Calu3 (cell line): ENCODE results near the gene DPEP2. TPM values are rescaled to one million over a fixed set of nuclear protein-coding genes. Genes with fewer than 3 reads are reported as not detected.
"Not testable (repeated sequence)": the region's sequence is repeated elsewhere in the genome, so short reads cannot be mapped to it uniquely, and the experiment has no call there.

Experiments used
- BruUV-seq: library from RNA; stranded (reverse); fragments of 400-500 nt; replicated peaks from 2 replicates; lab custom pipeline; 2021; lab: Mats Ljungman, UMichigan
- CTCF ChIA-PET: fragments of 300-600 bp; sonication (Branson Sonifier 250); formaldehyde crosslinking; loops from one replicate; lab custom pipeline; 2022; ENCODE audit warnings: antibody characterized with exemption; lab: Charles Lee
- DNase-seq: peaks from one replicate; pipeline ENCODE4 v3.0.0; 2022
- H3K27ac Mint-ChIP-seq: one replicate; pipeline ENCODE4 v1.8.0; 2022; ENCODE audit warnings: mixed read lengths; ENCODE audit not compliant: unreplicated experiment
- H3K27me3 Mint-ChIP-seq: one replicate; pipeline ENCODE4 v1.8.0; 2022; ENCODE audit warnings: mixed read lengths; ENCODE audit not compliant: unreplicated experiment
- H3K36me3 Mint-ChIP-seq: one replicate; pipeline ENCODE4 v1.8.0; 2022; ENCODE audit warnings: mild to moderate bottlenecking, moderate library complexity, mixed read lengths; ENCODE audit not compliant: insufficient read depth, unreplicated experiment
- H3K4me1 Mint-ChIP-seq: one replicate; pipeline ENCODE4 v1.8.0; 2022; ENCODE audit warnings: mild to moderate bottlenecking, low read depth, mixed read lengths; ENCODE audit not compliant: unreplicated experiment
- H3K4me3 Mint-ChIP-seq: one replicate; pipeline ENCODE4 v1.8.0; 2022; ENCODE audit warnings: mild to moderate bottlenecking, low read depth, moderate library complexity, mixed read lengths; ENCODE audit not compliant: unreplicated experiment
- H3K9me3 Mint-ChIP-seq: one replicate; pipeline ENCODE4 v1.8.0; 2022; ENCODE audit warnings: low read depth, mixed read lengths; ENCODE audit not compliant: unreplicated experiment
- CTCF ChIP-seq: fragments of 200-600 bp; IDR thresholded peaks from one replicate; pipeline ENCODE4 v1.8.0; 2022; ENCODE audit warnings: antibody characterized with exemption; ENCODE audit not compliant: unreplicated experiment
- intact Hi-C: fragments of 100-400 bp; cut with micrococcal nuclease; formaldehyde crosslinking; loops from one replicate; pipeline ENCODE4 v1.10.0; 2022; ENCODE audit not compliant: unreplicated experiment
- total RNA-seq: library from RNA; stranded (reverse); gene quantifications from 2 replicates; pipeline ENCODE4 v1.2.3, GENCODE V29; 2022

DPEP2 gene
- total RNA-seq, 1 experiment from 2014 or later = not detected

GRCh38 chr16:67977005-67977404 is 22.3 kb downstream of the DPEP2 start:
- no TSS peak for BruUV-seq
- Mint-ChIP-seq H3K4me3 (no peak overlapping the region), H3K36me3 (no peaks in the 10 kb centered on the region), H3K27ac (no peak overlapping the region), H3K4me1 (no peaks in the 10 kb centered on the region), H3K27me3 (peaks cover 31% of the 10 kb centered on the region), H3K9me3 (no peaks in the 10 kb centered on the region)
- TF ChIP-seq CTCF = no peak
- CTCF ChIA-PET = no interaction called here
- intact Hi-C loops = no loop called here
- DNase-seq = no peak

- no peak overlapping the region for H3K27ac Mint-ChIP-seq
- no TSS peak for BruUV-seq
- H3K27me3 Mint-ChIP-seq = peaks cover 31% of the 10 kb centered on the region
- intact Hi-C loops = no loop called here
- H3K36me3 Mint-ChIP-seq = no peaks in the 10 kb centered on the region
- no peaks in the 10 kb centered on the region for H3K9me3 Mint-ChIP-seq
- no peak overlapping the region for H3K4me3 Mint-ChIP-seq
- TF ChIP-seq CTCF = no peak
- CTCF ChIA-PET = no interaction called here
- DNase-seq = no peak
- H3K4me1 Mint-ChIP-seq = no peaks in the 10 kb centered on the region
Observed at GRCh38 chr16:67976205-67976604, 23.1 kb downstream of the DPEP2 start.

- Mint-ChIP-seq H3K36me3 (no peaks in the 10 kb centered on the region), H3K4me1 (no peaks in the 10 kb centered on the region), H3K9me3 (no peaks in the 10 kb centered on the region), H3K27ac (no peak overlapping the region), H3K27me3 (peaks cover 31% of the 10 kb centered on the region), H3K4me3 (no peak overlapping the region)
- TF ChIP-seq CTCF = no peak
- CTCF ChIA-PET = no interaction called here
- no TSS peak for BruUV-seq
- intact Hi-C loops = no loop called here
- no peak for DNase-seq
Observed at GRCh38 chr16:67975321-67976105, 23.8 kb downstream of the DPEP2 start.

GRCh38 chr16:67972285-67972684 is 27.0 kb downstream of the DPEP2 start:
- H3K4me3 Mint-ChIP-seq, H3K9me3 Mint-ChIP-seq, DNase-seq, intact Hi-C loops, H3K27ac Mint-ChIP-seq, BruUV-seq: not testable (repeated sequence)
- CTCF ChIA-PET = interaction anchor here (0.6 to 0.7 kb wide), 2 partner anchors 37 to 99 kb away, joined by 3 to 9 read pairs; no protein-coding TSS in a partner anchor
- peaks cover 18% of the 10 kb centered on the region for H3K4me1 Mint-ChIP-seq
- H3K27me3 Mint-ChIP-seq = peaks cover 20% of the 10 kb centered on the region
- H3K36me3 Mint-ChIP-seq = peaks cover 27% of the 10 kb centered on the region

GRCh38 chr16:67971111-67971510 is 28.2 kb downstream of the DPEP2 start:
- H3K27me3 Mint-ChIP-seq = peaks cover 8% of the 10 kb centered on the region
- intact Hi-C loops = no loop called here
- no peak for TF ChIP-seq CTCF
- CTCF ChIA-PET = interaction anchor here (0.7 kb wide), 1 partner anchor 52 kb away, joined by 3 read pairs; the partner anchor contains the start of genes DDX28 and DUS2
- H3K36me3 Mint-ChIP-seq = peaks cover 36% of the 10 kb centered on the region
- H3K27ac Mint-ChIP-seq = no peak overlapping the region
- no peak overlapping the region for H3K4me3 Mint-ChIP-seq
- no peak for DNase-seq
- BruUV-seq = no TSS peak
- no peaks in the 10 kb centered on the region for H3K9me3 Mint-ChIP-seq
- H3K4me1 Mint-ChIP-seq = peaks cover 23% of the 10 kb centered on the region
